Measurements from ENCODE around the gene EIF5A2.

Gene EIF5A2

DNA sequence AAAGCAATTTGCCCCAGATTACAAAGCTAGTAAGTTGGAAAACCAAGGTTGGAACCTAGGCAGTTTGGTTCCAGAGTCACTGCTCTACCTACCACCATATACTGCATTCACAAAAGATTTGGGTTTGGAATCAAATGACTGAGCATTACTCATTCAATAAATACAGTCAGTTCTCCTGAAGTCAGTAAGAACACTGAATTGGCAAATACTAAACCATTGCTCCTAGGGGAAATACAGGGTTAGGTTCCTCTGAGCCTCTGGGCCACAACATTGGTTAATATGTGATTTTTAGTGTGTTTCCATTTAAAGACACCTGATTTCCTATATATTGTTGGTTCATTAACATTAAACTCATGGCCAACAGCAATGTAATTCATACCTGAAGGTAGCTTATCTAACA is 2.1 kb upstream of the EIF5A2 start:
- H3K4me3 ChIP-seq (ENCODE audit: low read depth, low read length): no peak overlapping the region
- in situ Hi-C loops (cut with HindIII; ENCODE audit: low sequenced_read_pairs): no loop called here
- DNase-seq (ENCODE audit: low read depth): no peak
- TF ChIP-seq, protein P1, sequence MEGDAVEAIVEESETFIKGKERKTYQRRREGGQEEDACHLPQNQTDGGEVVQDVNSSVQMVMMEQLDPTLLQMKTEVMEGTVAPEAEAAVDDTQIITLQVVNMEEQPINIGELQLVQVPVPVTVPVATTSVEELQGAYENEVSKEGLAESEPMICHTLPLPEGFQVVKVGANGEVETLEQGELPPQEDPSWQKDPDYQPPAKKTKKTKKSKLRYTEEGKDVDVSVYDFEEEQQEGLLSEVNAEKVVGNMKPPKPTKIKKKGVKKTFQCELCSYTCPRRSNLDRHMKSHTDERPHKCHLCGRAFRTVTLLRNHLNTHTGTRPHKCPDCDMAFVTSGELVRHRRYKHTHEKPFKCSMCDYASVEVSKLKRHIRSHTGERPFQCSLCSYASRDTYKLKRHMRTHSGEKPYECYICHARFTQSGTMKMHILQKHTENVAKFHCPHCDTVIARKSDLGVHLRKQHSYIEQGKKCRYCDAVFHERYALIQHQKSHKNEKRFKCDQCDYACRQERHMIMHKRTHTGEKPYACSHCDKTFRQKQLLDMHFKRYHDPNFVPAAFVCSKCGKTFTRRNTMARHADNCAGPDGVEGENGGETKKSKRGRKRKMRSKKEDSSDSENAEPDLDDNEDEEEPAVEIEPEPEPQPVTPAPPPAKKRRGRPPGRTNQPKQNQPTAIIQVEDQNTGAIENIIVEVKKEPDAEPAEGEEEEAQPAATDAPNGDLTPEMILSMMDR (IDR thresholded peaks at IDR 0.05; ENCODE audit: low read depth, low read length, missing control alignments): no peak

DNA sequence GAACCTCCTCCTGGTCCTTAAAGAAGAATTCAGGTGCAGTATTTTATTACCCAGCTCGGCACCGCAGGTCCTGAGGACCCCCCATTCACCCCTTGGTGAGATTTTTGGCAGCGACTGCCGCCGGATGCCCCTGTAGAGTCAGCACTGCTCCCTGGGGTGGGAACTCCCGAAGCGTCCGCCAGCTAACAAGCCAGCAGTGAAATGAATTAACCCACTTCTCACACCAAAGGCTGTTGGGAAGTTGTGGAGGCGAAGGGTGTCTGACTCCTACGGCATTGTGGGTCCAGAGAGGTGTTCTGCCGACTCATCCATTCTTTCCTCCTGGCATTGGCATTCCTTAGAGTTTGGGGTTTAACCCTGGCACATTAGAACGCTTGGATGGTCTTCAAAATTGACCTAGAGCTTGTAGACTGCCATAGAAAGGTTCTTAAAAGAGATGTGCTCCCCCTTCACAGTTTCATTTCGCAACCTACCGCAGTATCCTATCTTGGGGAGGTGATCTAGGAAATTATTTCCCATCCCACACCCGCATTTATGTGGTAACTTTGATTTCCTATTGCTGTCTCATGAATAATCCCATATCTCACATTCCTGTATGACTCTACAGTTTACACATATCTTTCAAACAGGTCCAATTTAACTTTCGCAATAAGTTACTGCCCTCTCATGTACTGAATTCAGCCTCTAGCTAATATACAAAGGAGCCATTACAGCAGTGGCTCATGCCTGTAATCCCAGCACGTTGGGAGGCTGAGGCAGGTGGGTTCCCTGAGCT is 879 bp upstream of the EIF5A2 start:
- TF ChIP-seq, protein P1 (IDR thresholded peaks at IDR 0.05; ENCODE audit: low read depth, low read length, missing control alignments): no peak
- in situ Hi-C loops (cut with HindIII; ENCODE audit: low sequenced_read_pairs): no loop called here
- DNase-seq (ENCODE audit: low read depth): peak; percentile 54
- peak overlapping the region; percentile 54 for H3K4me3 ChIP-seq (ENCODE audit: low read depth, low read length)

DNA sequence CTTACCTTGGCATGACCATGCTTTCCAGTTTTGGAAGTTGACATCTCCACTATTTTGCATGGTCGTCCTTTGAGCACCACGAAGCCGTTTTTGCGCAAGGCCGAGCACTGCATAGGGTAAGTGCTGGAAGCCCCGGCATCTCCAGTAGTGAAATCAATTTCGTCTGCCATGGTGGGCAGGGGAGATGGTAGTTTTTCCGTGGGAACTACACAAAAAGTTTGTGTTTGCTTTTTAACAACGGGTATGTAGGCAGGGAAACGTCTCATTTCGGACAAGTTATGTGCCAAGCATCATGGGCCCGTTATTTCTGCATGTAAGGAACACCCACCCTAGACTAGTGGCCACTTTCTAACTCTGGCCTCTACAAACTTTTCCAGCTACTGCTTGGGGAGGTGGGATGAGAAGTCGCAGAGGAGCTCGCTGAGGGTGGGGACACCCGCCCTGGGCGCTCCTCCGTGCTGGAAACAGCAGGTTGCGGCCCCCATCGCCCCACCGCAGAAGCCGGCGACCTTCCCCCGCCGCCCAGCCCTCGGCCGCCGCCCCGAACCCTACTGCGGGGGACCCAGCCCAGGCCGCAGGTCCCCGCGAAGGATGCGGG is 701 bp downstream of the EIF5A2 start:
- in situ Hi-C loops (cut with HindIII; ENCODE audit: low sequenced_read_pairs): no loop called here

DNA sequence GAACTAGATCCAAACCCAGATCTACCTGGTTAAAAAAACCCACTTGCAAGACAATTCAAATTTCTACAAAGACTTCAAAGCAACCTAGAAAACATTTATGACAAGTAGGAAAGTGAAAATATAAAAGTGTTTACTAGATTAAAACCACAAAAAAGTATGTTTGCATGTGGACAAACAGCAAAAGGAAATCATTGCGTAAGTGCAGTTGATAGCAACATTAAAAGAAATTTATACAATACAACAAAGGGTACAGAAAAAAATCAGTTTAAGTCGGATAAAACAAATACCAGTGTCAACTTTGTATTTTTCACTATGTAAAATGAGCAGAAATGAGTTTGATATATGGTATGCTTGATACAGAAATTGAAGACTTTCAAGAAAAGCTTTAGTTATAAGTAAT is 2.6 kb downstream of the EIF5A2 start:
- TF ChIP-seq, protein P1 (IDR thresholded peaks at IDR 0.05; ENCODE audit: low read depth, low read length, missing control alignments): no peak
- no peak overlapping the region for H3K4me3 ChIP-seq (ENCODE audit: low read depth, low read length)
- DNase-seq (ENCODE audit: low read depth): no peak
- in situ Hi-C loops (cut with HindIII; ENCODE audit: low sequenced_read_pairs): no loop called here

More for the DNA sequence above, 701 bp downstream of the EIF5A2 start:
- DNase-seq (ENCODE audit: low read depth): no peak
- TF ChIP-seq, protein P1 (IDR thresholded peaks at IDR 0.05; ENCODE audit: low read depth, low read length, missing control alignments): peak; percentile 7
- H3K4me3 ChIP-seq (ENCODE audit: low read depth, low read length): peak overlapping the region; percentile 54

DNA sequence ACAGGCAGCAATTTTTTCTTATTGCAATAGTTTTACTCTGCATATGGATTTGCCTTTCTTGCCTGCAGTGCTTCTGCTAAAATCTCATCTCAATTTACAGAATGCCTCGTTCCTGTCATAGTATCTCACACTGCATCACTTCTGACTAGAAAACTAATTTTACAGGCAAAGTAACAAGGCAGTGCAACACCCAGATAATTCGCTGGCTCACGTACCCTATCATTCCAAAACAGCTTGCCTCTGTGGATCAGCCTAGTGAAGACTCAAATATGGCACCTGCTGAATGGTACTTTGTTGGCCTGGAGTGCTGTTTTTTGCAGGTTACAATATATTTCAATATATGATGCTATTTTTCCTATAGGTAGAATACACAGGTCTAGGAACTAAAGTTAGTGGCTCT is 5.3 kb downstream of the EIF5A2 start:
- no peak overlapping the region for H3K4me3 ChIP-seq (ENCODE audit: low read depth, low read length)
- no peak for DNase-seq (ENCODE audit: low read depth)
- TF ChIP-seq, protein P1 (IDR thresholded peaks at IDR 0.05; ENCODE audit: low read depth, low read length, missing control alignments): no peak
- in situ Hi-C loops (cut with HindIII; ENCODE audit: low sequenced_read_pairs): no loop called here

DNA sequence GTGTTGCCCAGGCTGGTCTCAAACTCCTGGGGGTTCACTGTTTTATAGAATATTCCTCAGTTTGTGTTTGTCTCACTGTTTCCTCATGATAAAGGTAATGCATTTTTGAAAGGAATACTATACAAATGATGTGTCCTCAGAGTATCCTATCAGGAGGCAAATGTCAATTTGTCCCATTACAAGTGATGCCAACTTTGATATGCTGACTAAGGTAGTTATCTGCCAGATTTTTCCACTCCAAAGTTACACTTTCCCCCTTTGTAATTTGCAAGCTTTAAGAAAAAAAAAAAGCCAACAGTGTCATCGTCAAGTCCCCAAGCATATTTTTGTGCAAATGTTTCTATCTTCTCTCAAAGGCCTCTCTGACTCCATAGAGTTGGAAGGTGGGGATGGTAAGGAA is 9.0 kb downstream of the EIF5A2 start:
- H3K4me3 ChIP-seq (ENCODE audit: low read depth, low read length): no peak overlapping the region
- in situ Hi-C loops (cut with HindIII; ENCODE audit: low sequenced_read_pairs): no loop called here
- TF ChIP-seq, protein P1 (IDR thresholded peaks at IDR 0.05; ENCODE audit: low read depth, low read length, missing control alignments): no peak
- DNase-seq (ENCODE audit: low read depth): no peak
